H1 (cell line): Measurements from ENCODE around the gene RABGAP1. TPM values are rescaled to one million over a fixed set of nuclear protein-coding genes. Genes with fewer than 3 reads are reported as not detected.

ENCODE experiments used
- CTCF ChIA-PET: fragments of 300-600 bp; sonication (Branson Sonifier 250); formaldehyde crosslinking; loops from one replicate; lab custom pipeline; 2021; ENCODE audit not compliant: partially characterized antibody; lab: Charles Lee
- POLR2A ChIA-PET: fragments of 300-600 bp; sonication (Branson Sonifier 250); formaldehyde crosslinking; loops from one replicate; lab custom pipeline; 2021; ENCODE audit warnings: inconsistent platforms; ENCODE audit not compliant: partially characterized antibody; lab: Charles Lee
- DNase-seq, 2 experiments: peaks; one replicate each; pipeline versions ENCODE4 v3.0.0 to v3.0.0-alpha.2; 2010 to 2022; ENCODE audit warnings: low spot score in 2 of 2, low read depth in 1 of 2, mixed read lengths in 1 of 2
- FAIRE-seq: peaks from 2 replicates; lab custom pipeline; 2011; peaks lifted over from hg19 to GRCh38; lab: Jason Lieb, UNC
- H2AFZ ChIP-seq: 2 replicates; pipeline ENCODE4 v1.8.1; 2012; ENCODE audit warnings: low read length, inconsistent platforms
- H2AK5ac ChIP-seq: 2 replicates; pipeline ENCODE4 v1.6.1; 2013; ENCODE audit warnings: low read depth, low read length
- H2BK120ac ChIP-seq: replicated peaks from 2 replicates; pipeline ENCODE3; 2013; ENCODE audit warnings: low read depth, low read length, inconsistent platforms
- H2BK12ac ChIP-seq: 2 replicates; pipeline ENCODE4 v1.6.1; 2013; ENCODE audit warnings: low read depth, low read length
- H2BK15ac ChIP-seq: 2 replicates; pipeline ENCODE4 v1.6.1; 2013; ENCODE audit warnings: low read length
- H2BK20ac ChIP-seq: 2 replicates; pipeline ENCODE4 v1.6.1; 2013; ENCODE audit warnings: low read length
- H2BK5ac ChIP-seq: 2 replicates; pipeline ENCODE4 v1.6.1; 2013; ENCODE audit warnings: low read depth, low read length
- H3K14ac ChIP-seq: 2 replicates; pipeline ENCODE4 v1.6.1; 2013; ENCODE audit warnings: inconsistent platforms; ENCODE audit not compliant: insufficient read length
- H3K18ac ChIP-seq: 2 replicates; pipeline ENCODE4 v1.6.1; 2013; ENCODE audit warnings: low read length; ENCODE audit errors: extremely low read depth
- H3K23ac ChIP-seq: 2 replicates; pipeline ENCODE4 v1.6.1; 2013; ENCODE audit warnings: inconsistent platforms; ENCODE audit not compliant: insufficient read length
- H3K23me2 ChIP-seq: 2 replicates; pipeline ENCODE4 v1.6.1; 2013; ENCODE audit warnings: low read depth, low read length
- H3K27ac ChIP-seq: 2 replicates; pipeline ENCODE4 v1.6.1; 2011; ENCODE audit warnings: low read depth, low read length, inconsistent platforms
- H3K27me3 ChIP-seq, 4 experiments: replicated peaks in 1 of 4; 1 replicate in 1 of 4; 2 replicates in 3 of 4; pipeline versions ENCODE4 v1.6.1 to v1.8.1; 2011 to 2013; ENCODE audit warnings: low read length in 3 of 4, mild to moderate bottlenecking in 3 of 4, inconsistent platforms in 2 of 4, mixed read lengths in 2 of 4, moderate library complexity in 1 of 4; ENCODE audit not compliant: control insufficient read depth in 3 of 4, insufficient read depth in 3 of 4; ENCODE audit errors: extremely low read depth in 1 of 4
- H3K36me3 ChIP-seq, 4 experiments: 2 replicates each; pipeline versions ENCODE4 v1.6.1 to v1.8.1; 2011 to 2013; ENCODE audit warnings: mild to moderate bottlenecking in 4 of 4, low read length in 3 of 4, moderate library complexity in 2 of 4, control low read depth in 1 of 4, inconsistent platforms in 1 of 4; ENCODE audit not compliant: insufficient read depth in 4 of 4, control insufficient read depth in 2 of 4
- H3K4ac ChIP-seq: replicated peaks from 2 replicates; pipeline ENCODE3; 2013; ENCODE audit warnings: low read length, low read depth, mixed read lengths, inconsistent platforms; ENCODE audit not compliant: insufficient read length
- H3K4me1 ChIP-seq, 4 experiments: replicated peaks in 1 of 4; 1 replicate in 1 of 4; 2 replicates in 3 of 4; pipeline versions ENCODE4 v1.6.1 to v1.8.1; 2011 to 2013; ENCODE audit warnings: low read length in 3 of 4, inconsistent platforms in 2 of 4, mixed read lengths in 1 of 4; ENCODE audit not compliant: insufficient read depth in 4 of 4, control insufficient read depth in 3 of 4
- H3K4me2 ChIP-seq, 2 experiments: 2 replicates each; pipeline versions ENCODE4 v1.6.1 to v1.8.1; 2011 to 2013; ENCODE audit warnings: low read depth in 2 of 2, low read length in 2 of 2, control low read depth in 1 of 2, inconsistent platforms in 1 of 2, mild to moderate bottlenecking in 1 of 2; ENCODE audit not compliant: insufficient read depth in 1 of 2
- H3K4me3 ChIP-seq, 4 experiments: fragments of 200-600, 300-600 bp in 1 of 4; sonication (generic), shearing (Covaris generic), sonication (Bioruptor Twin) in 1 of 4; 2 replicates each; pipeline versions ENCODE4 v1.5.1 to v1.8.1; 2011 to 2016; ENCODE audit warnings: low read length in 4 of 4, low read depth in 3 of 4, control low read depth in 2 of 4, inconsistent platforms in 2 of 4, mild to moderate bottlenecking in 2 of 4, mixed read lengths in 1 of 4, moderate library complexity in 1 of 4; ENCODE audit not compliant: insufficient read depth in 2 of 4; ENCODE audit errors: extremely low read depth in 1 of 4
- H3K56ac ChIP-seq: replicated peaks from 2 replicates; pipeline ENCODE3; 2013; ENCODE audit warnings: low read depth, mild to moderate bottlenecking, mixed read lengths, low read length, inconsistent platforms; ENCODE audit not compliant: insufficient read length
- H3K79me1 ChIP-seq: 2 replicates; pipeline ENCODE4 v1.6.1; 2013; ENCODE audit warnings: low read depth, low read length, control low read depth
- H3K79me2 ChIP-seq, 2 experiments: 2 replicates each; pipeline versions ENCODE4 v1.6.1 to v1.8.1; 2012 to 2013; ENCODE audit warnings: low read length in 2 of 2, mild to moderate bottlenecking in 2 of 2, inconsistent platforms in 1 of 2; ENCODE audit not compliant: insufficient read depth in 2 of 2, control insufficient read depth in 1 of 2
- H3K9ac ChIP-seq, 4 experiments: replicated peaks in 1 of 4; 1 replicate in 1 of 4; 2 replicates in 3 of 4; pipeline versions ENCODE4 v1.6.1 to v1.8.1; 2011 to 2013; ENCODE audit warnings: low read depth in 3 of 4, low read length in 3 of 4, control low read depth in 2 of 4, mild to moderate bottlenecking in 2 of 4, moderate library complexity in 2 of 4, inconsistent platforms in 1 of 4; ENCODE audit errors: extremely low read depth in 1 of 4
- H3K9me3 ChIP-seq, 2 experiments: 2 replicates each; pipeline versions ENCODE4 v1.6.1 to v1.8.1; 2012 to 2013; ENCODE audit warnings: mild to moderate bottlenecking in 2 of 2, moderate library complexity in 2 of 2, control low read depth in 1 of 2, inconsistent platforms in 1 of 2, low read depth in 1 of 2, low read length in 1 of 2, mixed read lengths in 1 of 2; ENCODE audit not compliant: insufficient read depth in 2 of 2
- H4K20me1 ChIP-seq, 2 experiments: replicated peaks in 1 of 2; 2 replicates each; pipeline versions ENCODE3 to v1.8.1; 2011 to 2013; ENCODE audit warnings: inconsistent platforms in 2 of 2, low read length in 2 of 2, mild to moderate bottlenecking in 1 of 2; ENCODE audit not compliant: insufficient read depth in 2 of 2, control insufficient read depth in 1 of 2
- H4K5ac ChIP-seq: 2 replicates; pipeline ENCODE4 v1.6.1; 2013; ENCODE audit warnings: low read length, low read depth, mixed read lengths, inconsistent platforms; ENCODE audit not compliant: insufficient read length
- H4K8ac ChIP-seq: 2 replicates; pipeline ENCODE4 v1.8.0; 2013; ENCODE audit warnings: mild to moderate bottlenecking, moderate library complexity, low read length, inconsistent platforms; ENCODE audit not compliant: insufficient read depth; ENCODE audit errors: extremely low read depth
- H4K91ac ChIP-seq: replicated peaks from 2 replicates; pipeline ENCODE3; 2013; ENCODE audit warnings: low read length, mixed read lengths, inconsistent platforms; ENCODE audit not compliant: insufficient read length
- ATF3 ChIP-seq: IDR thresholded peaks from 2 replicates; pipeline ENCODE4 v1.6.1; 2011; ENCODE audit warnings: low read depth, mild to moderate bottlenecking, low read length; ENCODE audit not compliant: insufficient read depth
- BCL11A ChIP-seq, 2 experiments: IDR thresholded peaks; one replicate each; pipeline ENCODE4 v1.6.1; 2011; ENCODE audit warnings: low read depth in 2 of 2, low read length in 2 of 2, mild to moderate bottlenecking in 2 of 2
- E2F6 ChIP-seq: IDR thresholded peaks from 2 replicates; pipeline ENCODE4 v1.6.1; 2012; ENCODE audit warnings: inconsistent platforms
- EGR1 ChIP-seq: IDR thresholded peaks from 2 replicates; pipeline ENCODE4 v1.6.1; 2011; ENCODE audit warnings: low read depth, low read length, borderline replicate concordance
- EP300 ChIP-seq, 2 experiments: IDR thresholded peaks; 1 replicate in 1 of 2; 2 replicates in 1 of 2; pipeline ENCODE4 v1.6.1; 2011 to 2012; ENCODE audit warnings: low read depth in 2 of 2, low read length in 2 of 2, mild to moderate bottlenecking in 2 of 2, borderline replicate concordance in 1 of 2, inconsistent platforms in 1 of 2, moderate library complexity in 1 of 2
- EZH2 ChIP-seq: fragments of 200-600 bp; sonication (generic); IDR thresholded peaks from 2 replicates; pipeline ENCODE4 v1.7.1; 2012; ENCODE audit warnings: low read depth, mild to moderate bottlenecking, moderate library complexity, low read length, inconsistent platforms; ENCODE audit not compliant: severe bottlenecking
- RXRA ChIP-seq: IDR thresholded peaks from 2 replicates; pipeline ENCODE4 v1.6.1; 2011; ENCODE audit warnings: low read depth, mild to moderate bottlenecking, low read length, moderate library complexity; ENCODE audit not compliant: insufficient read depth
- SP1 ChIP-seq: IDR thresholded peaks from 2 replicates; pipeline ENCODE4 v1.6.1; 2011; ENCODE audit warnings: low read depth, low read length
- SP4 ChIP-seq: IDR thresholded peaks from 2 replicates; pipeline ENCODE4 v1.6.1; 2012; ENCODE audit warnings: low read length, inconsistent platforms
- SRF ChIP-seq: IDR thresholded peaks from 2 replicates; pipeline ENCODE4 v1.6.1; 2011; ENCODE audit warnings: mild to moderate bottlenecking, low read depth, low read length, moderate library complexity
- TAF1 ChIP-seq: IDR thresholded peaks from 2 replicates; pipeline ENCODE4 v1.6.1; 2011; ENCODE audit warnings: mild to moderate bottlenecking, low read depth, low read length
- TEAD4 ChIP-seq: IDR thresholded peaks from 2 replicates; pipeline ENCODE4 v1.6.1; 2012; ENCODE audit warnings: low read depth, low read length, inconsistent platforms, mixed read lengths
- WGBS, 2 experiments: shearing (Covaris generic) in 1 of 2; methylation state at CpG; one replicate each; pipeline versions ENCODE4 v1.1.6 to v1.1.7; 2013 to 2015; ENCODE audit warnings: low lambda C conversion rate in 2 of 2, mixed read lengths in 2 of 2, inconsistent platforms in 1 of 2, low coverage in 1 of 2, missing lambda C conversion rate in 1 of 2; ENCODE audit not compliant: insufficient replicate concordance in 2 of 2, insufficient coverage in 1 of 2, insufficient read length in 1 of 2; ENCODE audit errors: extremely low coverage in 1 of 2, missing lambda C conversion rate in 1 of 2; 5-methylcytosine and 5-hydroxymethylcytosine counted together
- polyA plus RNA-seq, 7 experiments: library from polyadenylated mRNA; depleted of rRNA in 3 of 7; stranded (reverse) in 5 of 7; unstranded in 2 of 7; fragments of >200 nt in 5 of 7; fragments of 200-250 nt in 2 of 7; gene quantifications; 1 replicate in 5 of 7; 2 replicates in 1 of 7; 4 replicates in 1 of 7; pipeline versions ENCODE4 v1.2.1 to v1.2.3, GENCODE V29; 2011 to 2013; ENCODE audit warnings: missing spikeins in 2 of 7, mixed read lengths in 2 of 7
- total RNA-seq: library from RNA; stranded (reverse); fragmentation: NEBNext Ultra II Directional; extraction: Animal tissue kit (Norgen Biotek cat#: 25700); gene quantifications from 2 replicates; pipeline ENCODE4 v1.2.1, GENCODE V29; 2021

The RABGAP1 gene
- total and polyA plus RNA-seq, 2 of the 8 experiments (the other 6 are each of a cell fraction or from before 2014, with no cell fraction given) = 15.7 to 38.3 TPM

- Histone ChIP-seq H2BK15ac (no peak overlapping the region), H3K23ac (no peak overlapping the region), H3K4ac (no peak overlapping the region), H3K79me1 (no peaks in the 10 kb centered on the region; the same call in 1 of the 2 replicates), H3K27me3 (no peaks in the 10 kb centered on the region), H4K20me1 (peaks cover 0 to 2% of the 10 kb centered on the region in 2 experiments), H3K18ac (no peak overlapping the region), H3K4me3 (no peak overlapping the region), H4K5ac (no peak overlapping the region), H4K91ac (no peak overlapping the region), H3K27ac (no peak overlapping the region), H3K9ac (no peak overlapping the region), H2AK5ac (no peak overlapping the region), H2BK12ac (no peak overlapping the region), H2AFZ (no peak overlapping the region), H3K79me2 (no peaks in the 10 kb centered on the region), H3K36me3 (peaks cover 6 to 51% (median 24%) of the 10 kb centered on the region in 4 experiments), H2BK120ac (no peak overlapping the region), H3K4me1 (no peaks in the 10 kb centered on the region), H3K9me3 (no peaks in the 10 kb centered on the region), H3K23me2 (no peaks in the 10 kb centered on the region), H4K8ac (no peak overlapping the region), H3K56ac (no peak overlapping the region), H3K4me2 (no peak overlapping the region), H2BK20ac (no peak overlapping the region), H2BK5ac (no peak overlapping the region), H3K14ac (no peak overlapping the region)
- DNase-seq (no peak), FAIRE-seq (no peak)
- POLR2A ChIA-PET = no interaction called here
- CTCF ChIA-PET = interaction anchor here (1.4 kb wide), 2 partner anchors 29 to 34 kb away, joined by 3 to 4 read pairs; no protein-coding TSS in a partner anchor
- 90% methylated on average over 7 of the region's 8 CpGs; no CpG with 5 or more reads in 1 of the 2 experiments for WGBS, 2 experiments
- TF ChIP-seq EP300 (IDR thresholded peaks at IDR 0.05; ENCODE audit: borderline replicate concordance in 1 of 2, low read depth in 2 of 2, low read length in 2 of 2) = no peak
- TF ChIP-seq SP4 = no peak
- no peak for TF ChIP-seq EGR1
- no peak for TF ChIP-seq EZH2
- no peak for TF ChIP-seq RXRA
- TF ChIP-seq SP1 = no peak
- TF ChIP-seq ATF3 = no peak
- no peak for TF ChIP-seq E2F6
- TF ChIP-seq TAF1 = no peak
- TF ChIP-seq SRF = no peak
- TF ChIP-seq BCL11A (IDR thresholded peaks at IDR 0.05; ENCODE audit: low read depth in 2 of 2, low read length in 2 of 2) = no peak
- no peak for TF ChIP-seq TEAD4
Observed at GRCh38 chr9:122988920-122989621, 48.3 kb downstream of the RABGAP1 start.
